HG03095 (cell line): Measurements from ENCODE around the gene SARS1.
"Not testable (repeated sequence)": the region's sequence is repeated elsewhere in the genome, so short reads cannot be mapped to it uniquely, and the experiment has no call there.

Experiments
- ATAC-seq: cut with Tn5 transposase; IDR thresholded peaks from one replicate; pipeline ENCODE4 v1.9.1; 2021; ENCODE audit warnings: moderate library complexity; ENCODE audit not compliant: unreplicated experiment

SARS1 gene

DNA sequence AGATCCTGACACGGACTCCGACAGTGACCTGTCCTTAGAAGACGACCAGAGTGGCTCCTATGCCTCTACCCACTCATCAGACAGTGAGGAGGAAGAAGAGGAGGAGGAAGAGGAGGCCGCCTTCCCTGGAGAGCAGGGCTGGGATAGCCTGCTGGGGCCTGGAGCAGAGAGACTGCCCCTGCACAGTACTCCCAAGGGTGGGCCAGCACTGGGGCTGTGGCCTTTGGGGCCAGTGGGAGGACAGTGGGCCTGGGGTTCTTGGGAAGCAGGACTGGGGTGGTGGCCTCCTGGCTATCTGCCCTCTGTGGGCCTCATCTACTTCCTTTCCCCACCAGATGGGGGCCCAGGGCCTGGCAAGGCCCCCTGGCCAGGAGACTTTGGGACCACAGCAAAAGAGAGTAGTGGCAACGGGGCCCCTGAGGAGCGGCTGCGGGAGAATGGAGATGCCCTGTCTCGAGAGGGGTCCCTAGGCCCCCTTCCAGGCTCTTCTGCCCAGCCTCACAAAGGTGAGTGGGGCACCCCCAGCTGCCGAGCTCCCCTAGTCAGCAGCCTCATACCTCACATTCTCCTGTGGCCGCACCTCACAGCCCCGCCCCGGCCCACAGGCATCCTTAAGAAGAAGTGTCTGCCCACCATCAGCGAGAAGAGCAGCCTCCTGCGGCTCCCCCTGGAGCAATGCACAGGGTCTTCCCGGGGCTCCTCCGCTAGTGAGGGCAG is 59.3 kb downstream of the SARS1 start:
- no peak for ATAC-seq

DNA sequence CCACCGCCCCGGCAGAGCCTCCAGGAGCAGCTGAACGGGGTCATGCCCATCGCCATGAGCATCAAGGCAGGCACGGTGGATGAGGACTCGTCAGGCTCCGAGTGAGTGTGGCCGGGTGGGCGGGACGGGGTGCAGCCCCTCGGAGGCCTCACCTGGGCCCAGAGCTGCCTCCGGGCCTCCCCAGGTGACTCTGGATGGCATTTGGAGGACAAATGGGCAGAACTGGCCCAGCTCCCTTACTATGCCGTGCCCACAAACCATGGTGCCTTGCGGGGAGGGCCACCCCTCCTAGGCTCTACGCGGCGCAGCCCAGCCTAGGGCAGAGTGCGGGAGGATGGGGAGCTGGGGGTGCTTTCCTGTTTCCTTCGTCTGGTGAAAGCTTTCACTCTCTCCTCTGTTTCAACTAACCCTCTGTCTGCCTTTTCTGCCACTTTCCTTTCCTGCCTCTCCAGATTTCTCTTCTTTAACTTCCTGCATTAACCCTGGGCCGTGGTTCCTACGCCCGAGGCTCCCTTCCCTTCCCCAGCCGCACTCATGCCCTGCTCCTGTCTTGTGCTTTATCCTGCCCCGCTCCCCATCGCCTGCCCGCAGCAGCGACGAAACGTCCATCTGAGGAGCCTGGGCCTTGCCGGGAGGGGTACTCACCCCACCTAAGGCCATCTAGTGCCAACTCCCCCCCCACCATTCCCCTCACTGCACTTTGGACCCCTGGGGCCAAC is 60.0 kb downstream of the SARS1 start:
- no peak for ATAC-seq

DNA sequence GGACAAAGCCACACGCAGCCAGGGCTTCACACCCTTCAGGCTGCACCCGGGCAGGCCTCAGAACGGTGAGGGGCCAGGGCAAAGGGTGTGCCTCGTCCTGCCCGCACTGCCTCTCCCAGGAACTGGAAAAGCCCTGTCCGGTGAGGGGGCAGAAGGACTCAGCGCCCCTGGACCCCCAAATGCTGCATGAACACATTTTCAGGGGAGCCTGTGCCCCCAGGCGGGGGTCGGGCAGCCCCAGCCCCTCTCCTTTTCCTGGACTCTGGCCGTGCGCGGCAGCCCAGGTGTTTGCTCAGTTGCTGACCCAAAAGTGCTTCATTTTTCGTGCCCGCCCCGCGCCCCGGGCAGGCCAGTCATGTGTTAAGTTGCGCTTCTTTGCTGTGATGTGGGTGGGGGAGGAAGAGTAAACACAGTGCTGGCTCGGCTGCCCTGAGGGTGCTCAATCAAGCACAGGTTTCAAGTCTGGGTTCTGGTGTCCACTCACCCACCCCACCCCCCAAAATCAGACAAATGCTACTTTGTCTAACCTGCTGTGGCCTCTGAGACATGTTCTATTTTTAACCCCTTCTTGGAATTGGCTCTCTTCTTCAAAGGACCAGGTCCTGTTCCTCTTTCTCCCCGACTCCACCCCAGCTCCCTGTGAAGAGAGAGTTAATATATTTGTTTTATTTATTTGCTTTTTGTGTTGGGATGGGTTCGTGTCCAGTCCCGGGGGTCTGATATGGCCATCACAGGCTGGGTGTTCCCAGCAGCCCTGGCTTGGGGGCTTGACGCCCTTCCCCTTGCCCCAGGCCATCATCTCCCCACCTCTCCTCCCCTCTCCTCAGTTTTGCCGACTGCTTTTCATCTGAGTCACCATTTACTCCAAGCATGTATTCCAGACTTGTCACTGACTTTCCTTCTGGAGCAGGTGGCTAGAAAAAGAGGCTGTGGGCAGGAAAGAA is 61.1 kb downstream of the SARS1 start:
- ATAC-seq: no peak

DNA sequence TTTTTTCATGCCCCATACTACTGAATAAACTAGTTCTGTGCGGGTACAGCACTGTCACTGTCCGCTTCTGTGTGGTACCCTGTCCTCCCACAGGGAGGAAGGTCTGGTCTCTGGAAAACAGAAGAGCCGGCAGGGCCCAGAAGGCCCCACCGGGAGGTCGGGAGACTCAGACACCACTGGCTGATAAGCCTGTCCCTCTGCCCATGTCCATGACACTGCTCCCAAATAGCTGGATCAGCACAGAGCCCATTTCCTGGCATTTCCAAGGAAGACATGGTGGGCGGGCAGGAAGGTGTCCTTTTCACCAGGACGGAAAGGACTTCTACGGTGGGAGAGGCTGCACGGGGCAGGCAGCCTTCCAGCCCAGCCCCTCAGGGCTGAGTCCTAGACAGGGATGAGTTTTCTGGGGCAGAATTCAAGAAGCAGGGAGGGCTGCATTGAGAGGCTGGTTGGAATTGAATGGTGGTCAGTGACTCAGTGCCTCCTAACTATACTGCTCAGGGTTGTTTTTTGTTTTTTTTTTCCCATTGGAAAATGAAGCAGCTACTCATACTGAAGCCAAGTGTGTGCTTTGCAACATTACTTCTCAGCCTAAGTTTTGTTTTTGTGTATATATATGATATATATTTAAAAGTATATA is 62.1 kb downstream of the SARS1 start:
- no peak for ATAC-seq

DNA sequence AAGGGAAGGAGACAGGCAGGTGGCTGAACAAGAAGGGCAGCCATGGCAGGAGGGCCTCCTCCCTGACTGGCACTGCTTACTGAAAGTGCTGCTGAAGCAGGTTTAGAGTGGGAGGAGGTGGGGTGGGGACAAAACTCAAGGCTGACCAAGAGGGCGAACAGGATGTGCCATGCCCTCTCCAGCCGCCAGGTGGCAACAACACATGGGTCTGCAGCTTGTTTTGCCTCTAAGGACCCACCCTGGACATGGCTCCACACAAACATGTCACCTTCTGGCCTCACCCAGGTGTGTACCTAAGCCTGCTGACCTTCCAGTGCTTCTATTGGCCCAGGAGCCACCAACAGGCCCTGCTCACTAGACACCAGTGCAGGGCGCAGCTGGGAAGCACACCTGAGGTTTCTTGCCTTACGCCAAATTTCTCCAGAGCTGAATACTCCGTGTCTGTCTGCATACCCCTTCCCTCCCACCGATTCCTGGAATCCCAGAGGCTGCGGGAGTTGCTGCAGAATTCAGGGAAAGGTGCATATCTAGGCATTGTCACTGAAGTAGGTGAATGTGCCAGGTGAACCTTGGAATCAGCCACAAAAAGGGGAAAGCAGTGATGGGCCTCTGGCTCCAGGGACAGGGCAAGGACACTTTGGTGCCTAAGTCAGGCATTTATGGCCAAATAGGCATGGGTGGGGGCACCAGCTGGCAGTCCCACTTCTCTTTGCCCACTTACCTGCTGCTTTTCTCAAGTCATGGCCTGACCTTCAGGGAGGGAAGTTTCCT is 63.9 kb downstream of the SARS1 start:
- peak; percentile 81 for ATAC-seq

DNA sequence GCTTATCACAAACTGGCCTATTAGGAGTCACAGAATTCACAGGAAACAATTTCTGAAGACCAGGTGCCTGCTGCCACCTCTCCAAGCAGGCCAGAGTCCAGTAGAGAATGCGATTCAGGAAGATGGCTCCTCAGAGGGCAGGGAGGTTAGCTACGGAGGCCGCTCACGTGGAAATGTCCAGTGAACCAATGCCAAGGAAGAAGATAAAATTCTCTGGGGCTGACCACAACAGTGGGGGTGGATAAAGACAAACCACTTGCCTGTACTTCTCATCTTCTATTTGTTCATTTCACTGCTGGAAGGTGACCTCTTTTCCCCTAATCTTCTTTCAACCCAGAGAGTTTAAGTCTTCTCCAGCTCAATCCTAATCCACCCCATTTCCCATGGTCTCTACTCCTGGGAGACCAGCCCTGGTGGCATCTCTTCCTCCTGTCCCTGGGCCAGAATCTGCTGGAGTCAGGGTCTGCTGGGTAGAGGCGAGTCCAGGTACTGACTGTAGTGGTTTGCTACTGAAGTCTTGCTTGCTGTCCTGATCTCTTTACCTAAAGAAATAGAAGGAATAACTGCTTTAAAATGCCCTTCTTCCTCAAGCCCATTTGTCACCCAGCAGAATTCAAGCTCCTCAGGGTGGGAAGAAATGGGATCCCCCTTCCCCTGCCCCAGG is 66.0 kb downstream of the SARS1 start:
- ATAC-seq: no peak

DNA sequence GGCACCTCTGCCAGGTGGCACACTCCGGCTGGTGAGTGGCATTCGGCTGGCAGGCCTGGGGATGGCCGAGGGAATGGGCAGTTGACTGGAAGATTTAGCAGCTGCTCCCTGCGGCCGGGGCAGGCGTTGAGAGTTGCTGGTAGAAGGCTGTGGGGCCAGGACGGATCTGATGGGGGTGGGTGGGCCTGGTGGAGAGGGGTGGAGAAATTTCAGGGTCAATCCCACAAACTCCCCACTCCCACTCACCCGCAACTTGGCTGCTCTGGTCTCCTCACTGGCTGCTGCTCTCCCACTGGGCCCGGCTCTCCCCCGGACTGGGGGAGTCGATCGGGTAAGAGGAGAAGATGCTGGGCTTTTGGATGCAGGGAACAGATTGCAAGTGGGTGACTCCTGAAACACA is 67.1 kb downstream of the SARS1 start:
- no peak for ATAC-seq

DNA sequence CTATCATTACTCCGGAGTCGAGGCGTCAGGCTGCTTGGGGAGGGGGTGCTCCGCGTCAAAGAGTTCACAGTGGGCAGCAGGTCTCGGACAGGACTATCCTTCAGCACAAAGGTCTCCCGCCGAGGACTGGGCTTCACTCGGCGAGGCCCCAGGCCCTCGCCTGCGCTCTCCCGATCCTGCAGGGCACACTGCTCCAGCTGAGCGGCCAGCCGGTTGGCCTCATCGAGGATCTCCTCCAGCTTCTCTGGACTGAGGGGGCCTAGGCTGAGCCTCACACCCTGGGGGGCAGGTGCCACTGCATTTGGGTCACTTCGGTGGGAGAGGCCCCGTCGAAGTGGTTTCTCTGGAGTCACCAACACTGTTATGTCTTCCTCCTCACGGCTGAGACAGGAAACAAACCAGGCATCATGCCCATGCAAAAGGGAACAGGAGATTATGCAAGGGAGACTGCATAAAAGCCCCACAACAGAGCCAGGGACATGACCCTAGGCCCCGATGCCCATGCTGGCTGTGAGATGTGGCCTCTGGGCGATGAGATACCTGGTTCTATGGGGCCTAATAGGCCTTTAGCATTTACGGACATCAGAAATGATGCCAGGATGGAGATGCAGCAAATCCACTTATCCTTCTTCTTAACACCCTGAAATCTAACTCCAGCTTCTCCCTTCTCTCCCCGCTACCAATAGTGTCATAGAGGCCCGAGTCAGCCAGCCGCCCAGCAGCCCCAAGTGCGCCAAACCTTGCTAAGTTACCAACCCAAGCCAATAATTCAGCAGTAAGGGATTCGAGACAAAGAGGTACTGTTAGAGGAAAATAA is 68.2 kb downstream of the SARS1 start:
- no peak for ATAC-seq

DNA sequence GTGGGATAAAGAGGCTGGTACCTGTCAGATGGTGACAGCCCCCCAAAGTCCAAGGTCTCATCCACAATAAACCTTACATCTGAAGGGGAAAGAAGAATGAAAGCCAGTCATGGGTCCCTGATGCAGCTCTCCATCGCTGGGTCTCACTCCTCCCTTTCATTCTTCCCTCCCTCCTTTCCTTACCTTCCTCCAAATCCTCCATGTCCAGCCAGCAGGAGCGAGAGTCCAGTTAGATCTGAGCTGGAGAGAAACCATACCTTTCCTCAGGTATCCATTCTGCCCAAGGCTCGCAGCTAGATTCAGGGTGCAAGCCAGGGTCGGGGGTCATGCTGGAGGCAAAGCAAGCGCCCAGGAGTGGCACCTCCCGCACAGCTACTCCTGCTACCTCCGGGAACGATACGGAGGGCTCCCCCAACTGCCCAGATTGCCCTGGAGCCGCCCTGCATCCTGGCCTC is 68.8 kb downstream of the SARS1 start:
- ATAC-seq: no peak

DNA sequence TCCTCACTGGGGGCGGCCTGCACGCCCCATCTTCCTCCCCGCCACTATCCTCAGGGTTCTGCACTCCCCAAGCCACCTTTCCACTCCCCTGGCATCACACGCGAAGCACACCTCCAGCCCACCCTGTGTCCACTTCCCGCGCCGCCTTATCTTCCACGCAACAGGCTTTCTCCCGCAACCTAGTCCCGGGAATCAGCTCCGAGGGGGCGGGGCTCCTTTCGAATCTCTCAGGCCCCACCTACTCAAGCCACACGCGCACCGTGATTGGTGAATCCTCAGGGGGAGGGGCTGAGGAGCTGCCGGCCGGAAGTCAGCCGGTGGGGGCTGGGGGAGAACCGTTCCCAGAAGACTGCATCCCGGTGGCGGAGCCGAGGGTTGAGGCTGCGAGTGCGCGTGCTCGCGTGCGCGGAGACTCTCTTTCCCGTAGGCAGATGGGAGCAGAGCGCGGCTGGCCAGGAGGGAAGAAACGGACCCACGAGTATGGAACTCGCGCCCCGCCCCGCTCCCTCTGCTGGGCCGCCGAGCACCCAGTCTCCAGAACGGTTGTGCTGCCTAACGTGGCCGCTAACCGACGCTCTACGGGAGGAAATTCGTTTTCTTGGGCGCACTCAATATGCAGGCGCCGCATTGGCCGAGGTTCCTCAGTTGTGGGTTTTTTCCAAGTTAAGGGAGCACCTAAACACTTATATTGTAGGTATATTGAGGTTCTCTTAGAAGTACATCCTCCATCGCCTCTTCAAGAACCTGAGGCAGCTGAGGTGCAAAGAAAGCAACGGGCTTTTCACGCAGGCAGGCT is 69.4 kb downstream of the SARS1 start, which contains the start of gene PSRC1:
Gene PSRC1, minus strand, starts transcription at position 194 of the 796 bp plus-strand sequence.
- ATAC-seq: peak; percentile 97

DNA sequence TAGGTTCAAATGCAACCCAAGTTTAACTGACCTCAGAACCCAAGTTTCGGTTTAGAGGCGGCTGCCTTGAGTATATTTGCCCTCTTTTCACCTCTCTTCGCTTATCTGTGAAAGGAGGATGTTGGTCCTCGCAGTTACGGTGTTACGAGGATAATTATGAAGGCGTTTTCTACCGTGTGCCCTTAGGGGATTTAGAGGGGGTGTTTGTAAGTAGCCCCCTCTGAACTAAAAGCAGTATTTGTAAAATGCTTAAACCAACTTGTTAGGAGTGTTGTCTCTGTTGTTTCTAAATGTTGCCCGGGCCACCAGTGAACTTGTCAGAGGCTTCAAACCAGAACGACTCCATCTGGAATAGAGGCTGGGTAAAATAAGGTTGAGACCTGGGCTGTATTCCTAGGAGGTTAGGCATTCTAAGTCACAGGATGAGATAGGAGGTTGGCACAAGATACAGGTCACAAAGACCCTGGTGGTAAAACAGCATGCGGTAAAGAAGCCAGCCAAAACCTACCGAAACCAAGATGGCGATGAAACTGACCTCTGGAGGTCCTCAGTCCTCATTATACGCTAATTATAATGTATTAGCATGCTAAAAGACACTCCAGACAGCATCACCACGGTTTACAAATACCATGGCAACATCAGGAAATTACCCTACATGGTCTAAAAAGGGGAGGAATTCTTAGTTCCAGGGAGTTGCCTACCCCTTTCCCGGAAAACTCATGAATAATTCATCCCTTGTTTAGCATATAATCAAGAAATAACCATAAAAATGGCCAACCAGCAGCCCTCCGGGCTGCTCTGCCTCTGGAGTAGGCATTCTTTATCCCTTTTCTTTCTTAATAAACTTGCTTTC is 70.3 kb downstream of the SARS1 start:
- ATAC-seq: peak; percentile 22

DNA sequence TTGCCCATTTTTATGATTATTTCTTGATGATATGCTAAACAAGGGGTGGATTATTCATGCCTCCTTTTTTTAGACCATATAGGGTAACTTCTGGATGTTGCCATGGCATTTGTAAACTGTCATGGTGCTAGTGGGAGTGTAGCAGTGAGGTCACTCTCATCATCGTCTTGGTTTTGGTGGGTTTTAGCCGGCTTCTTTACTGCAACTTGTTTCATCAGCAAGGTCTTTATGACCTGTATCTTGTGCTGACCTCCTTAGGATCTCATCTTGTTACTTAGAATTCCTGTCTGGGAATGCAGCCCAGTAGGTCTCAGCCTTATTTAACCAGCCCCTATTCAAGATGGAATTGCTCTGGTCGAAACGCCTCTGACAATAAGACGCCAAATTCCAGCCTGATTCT is 73.0 kb downstream of the SARS1 start:
- ATAC-seq: not testable (repeated sequence)
